Measurements from ENCODE around the gene CERCAM.

GRCh38 chr9:128414461-128414860 lies 6.2 kb upstream of the CERCAM start:
- TF ChIP-seq CTCF (conservative IDR thresholded peaks at IDR 0.05; ENCODE audit: low read length) (no peak), EZH2phosphoT487 (IDR thresholded peaks at IDR 0.05; ENCODE audit: borderline replicate concordance) (no peak)
